SKM-1 (cell line): ENCODE measurements around the gene CLSTN1.
"Not testable (repeated sequence)": the region's sequence is repeated elsewhere in the genome, so short reads cannot be mapped to it uniquely, and the experiment has no call there.

Experiments used
- DNase-seq: peaks from one replicate; lab custom pipeline; 2025; ENCODE audit not compliant: unreplicated experiment; lab: John Stamatoyannopoulos, UW

Gene CLSTN1

DNA sequence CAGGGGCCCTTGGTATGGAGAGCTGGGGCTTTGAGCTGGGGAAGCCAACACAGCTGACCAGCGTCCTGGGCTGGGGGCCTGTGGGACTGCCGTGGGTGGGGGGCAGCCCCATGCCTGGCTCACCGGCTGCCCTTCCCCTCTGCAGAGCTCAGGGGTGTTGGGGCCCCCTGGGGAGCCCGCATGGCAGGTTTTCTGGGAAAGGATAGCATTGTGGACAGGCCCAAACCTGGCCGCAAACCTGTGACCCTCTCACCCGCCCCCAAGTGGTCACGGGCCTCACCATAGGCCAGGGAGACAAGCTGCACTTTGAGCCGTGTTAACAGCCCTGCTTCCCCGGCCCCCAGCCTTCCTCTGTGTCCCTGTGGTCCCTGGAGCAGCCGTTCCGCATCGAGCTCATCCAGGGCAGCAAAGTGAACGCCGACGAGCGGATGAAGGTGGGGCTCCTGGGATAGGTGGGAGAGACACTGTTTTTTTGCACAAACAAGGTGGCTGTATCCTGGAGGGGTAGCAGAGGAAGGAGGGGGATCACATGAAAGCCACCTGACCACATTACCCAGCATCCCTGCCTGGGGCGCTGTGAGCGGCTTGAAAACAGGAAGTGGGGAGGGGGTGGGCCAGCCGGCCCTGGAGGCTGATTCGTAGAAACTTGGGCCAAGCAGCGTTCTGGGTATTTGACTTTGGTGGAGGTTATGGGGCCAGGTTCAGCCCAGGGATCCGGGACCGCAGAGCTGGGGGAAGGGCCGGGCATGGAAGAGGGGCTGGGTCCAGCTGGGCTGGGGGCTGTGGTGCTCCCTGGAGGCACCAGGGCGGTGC is 106.4 kb downstream of the CLSTN1 start:
- DNase-seq, result no peak

DNA sequence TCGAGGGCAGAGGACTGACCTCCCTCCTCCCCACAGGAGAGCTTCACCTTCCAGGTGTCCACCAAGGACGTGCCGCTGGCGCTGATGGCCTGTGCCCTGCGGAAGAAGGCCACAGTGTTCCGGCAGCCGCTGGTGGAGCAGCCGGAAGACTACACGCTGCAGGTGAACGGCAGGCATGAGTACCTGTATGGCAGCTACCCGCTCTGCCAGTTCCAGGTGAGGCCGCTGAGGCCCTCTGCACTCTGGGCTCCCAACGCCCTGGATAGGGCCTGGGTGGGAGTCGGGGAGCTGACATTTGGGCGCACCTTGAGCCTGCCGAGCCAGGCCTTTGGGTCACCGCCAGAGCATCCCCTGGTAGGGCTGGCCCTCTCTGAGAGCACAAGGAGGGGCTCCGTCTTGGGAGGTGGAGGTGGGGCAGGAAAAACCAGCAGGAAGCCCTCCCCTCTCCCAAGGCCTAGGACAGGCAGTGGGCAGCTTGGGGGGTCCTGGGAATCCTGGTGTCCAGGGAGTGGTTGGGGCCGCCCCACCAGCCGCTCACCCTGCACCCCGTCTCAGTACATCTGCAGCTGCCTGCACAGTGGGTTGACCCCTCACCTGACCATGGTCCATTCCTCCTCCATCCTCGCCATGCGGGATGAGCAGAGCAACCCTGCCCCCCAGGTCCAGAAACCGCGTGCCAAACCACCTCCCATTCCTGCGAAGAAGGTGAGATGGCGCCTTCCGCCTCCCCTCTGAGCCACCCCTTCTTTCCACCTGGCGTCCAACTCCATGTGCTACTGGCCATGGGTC is 107.2 kb downstream of the CLSTN1 start:
- no peak for DNase-seq

DNA sequence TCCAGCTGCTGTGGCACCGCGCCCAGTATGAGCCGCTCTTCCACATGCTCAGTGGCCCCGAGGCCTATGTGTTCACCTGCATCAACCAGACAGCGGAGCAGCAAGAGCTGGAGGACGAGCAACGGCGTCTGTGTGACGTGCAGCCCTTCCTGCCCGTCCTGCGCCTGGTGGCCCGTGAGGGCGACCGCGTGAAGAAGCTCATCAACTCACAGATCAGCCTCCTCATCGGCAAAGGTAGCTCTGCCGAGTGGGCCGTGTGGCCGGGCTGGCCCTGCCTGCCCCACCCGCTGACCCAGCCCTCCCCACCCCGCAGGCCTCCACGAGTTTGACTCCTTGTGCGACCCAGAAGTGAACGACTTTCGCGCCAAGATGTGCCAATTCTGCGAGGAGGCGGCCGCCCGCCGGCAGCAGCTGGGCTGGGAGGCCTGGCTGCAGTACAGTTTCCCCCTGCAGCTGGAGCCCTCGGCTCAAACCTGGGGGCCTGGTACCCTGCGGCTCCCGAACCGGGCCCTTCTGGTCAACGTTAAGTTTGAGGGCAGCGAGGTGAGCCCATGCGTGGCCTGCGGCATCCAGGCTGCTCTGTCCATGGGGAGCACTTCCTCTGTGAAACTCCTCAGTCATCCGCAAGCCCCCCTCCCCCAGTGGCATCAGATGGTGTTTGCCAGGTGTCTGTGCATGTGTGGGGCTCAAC is 108.1 kb downstream of the CLSTN1 start:
- DNase-seq, result no peak

DNA sequence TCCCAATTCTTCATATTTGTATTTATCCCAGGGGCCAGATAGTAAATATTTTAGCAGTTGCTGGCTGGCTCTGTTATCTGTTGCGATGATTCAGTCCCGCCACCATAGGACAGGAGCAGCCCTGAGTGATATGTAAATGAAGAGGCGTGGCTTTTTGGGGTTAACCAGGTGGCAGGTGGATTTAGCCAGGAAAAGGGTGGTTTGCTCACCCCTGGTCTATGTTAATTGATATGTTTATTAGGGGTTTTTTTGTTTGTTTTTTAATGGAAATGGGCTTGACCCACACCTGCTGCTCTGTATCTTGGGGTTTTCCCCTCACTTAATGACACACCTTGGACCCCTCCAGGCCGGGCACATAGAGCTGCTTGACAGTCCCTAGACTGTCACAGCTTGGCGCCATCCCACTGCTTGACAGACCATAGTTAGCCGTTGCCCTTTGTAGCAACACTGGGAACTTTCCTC is 109.5 kb downstream of the CLSTN1 start:
- no peak for DNase-seq

DNA sequence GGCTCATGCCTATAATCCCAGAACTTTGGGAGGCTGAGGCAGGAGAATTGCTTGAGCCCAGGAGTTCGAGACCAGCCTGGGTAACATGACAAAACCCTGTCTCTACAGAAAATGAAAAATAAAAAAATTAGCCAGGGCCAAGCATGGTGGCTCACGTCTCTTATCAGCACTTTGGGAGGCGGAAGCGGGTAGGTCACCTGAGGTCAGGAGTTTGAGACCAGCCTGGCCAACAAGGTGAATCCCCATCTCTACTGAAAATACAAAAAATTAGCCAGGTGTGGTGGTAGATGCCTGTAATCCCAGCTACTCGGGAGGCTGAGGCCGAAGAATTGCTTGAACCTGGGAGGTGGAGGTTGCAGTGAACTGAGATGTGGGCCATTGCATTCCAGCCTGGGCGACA is 111.0 kb downstream of the CLSTN1 start:
- not testable (repeated sequence) for DNase-seq

DNA sequence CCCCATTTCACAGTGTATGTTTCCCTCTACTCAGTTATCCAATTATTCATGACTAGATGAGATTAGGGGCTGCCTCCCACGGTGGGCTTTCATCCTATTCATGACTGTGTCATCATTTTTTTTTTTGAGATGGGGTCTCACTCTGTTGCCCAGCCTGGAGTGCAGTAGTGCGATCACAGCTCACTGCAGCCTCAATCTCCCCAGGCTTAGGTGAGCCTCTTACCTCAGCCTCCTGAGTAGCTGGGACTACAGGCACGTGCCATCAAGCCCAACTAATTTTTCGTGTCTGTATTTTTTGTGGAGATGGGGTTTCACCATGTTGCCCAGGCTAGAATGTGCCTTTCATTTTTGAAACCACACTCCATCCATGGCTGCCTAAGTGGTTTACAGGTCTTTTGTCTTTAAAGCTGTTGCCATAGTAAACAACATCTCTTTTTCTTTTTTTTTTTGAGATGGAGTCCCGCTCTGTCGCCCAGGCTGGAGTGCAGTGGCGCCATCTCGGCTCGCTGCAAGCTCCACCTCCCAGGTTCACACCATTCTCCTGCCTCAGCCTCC is 112.2 kb downstream of the CLSTN1 start:
- DNase-seq, result no peak

DNA sequence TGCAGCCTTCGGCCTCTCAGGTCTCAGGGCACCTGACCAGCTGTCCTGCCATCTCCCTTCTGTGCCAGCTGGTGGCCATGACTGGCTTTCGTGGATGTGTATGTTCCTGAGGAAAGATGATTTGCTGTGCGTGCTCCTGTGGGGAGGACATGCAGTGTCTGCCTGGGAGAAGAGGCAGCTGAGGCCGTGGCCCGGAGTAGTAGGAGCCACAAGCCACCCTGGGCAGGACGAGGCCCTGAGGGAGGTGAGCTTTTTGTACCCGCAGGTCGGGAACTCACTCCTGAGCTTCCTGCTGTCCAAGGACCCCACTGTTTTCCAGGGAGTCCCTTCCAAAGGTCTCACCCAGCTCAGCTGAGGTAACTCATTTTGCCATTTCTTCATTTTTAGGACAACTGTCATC is 113.7 kb downstream of the CLSTN1 start:
- DNase-seq, result no peak

DNA sequence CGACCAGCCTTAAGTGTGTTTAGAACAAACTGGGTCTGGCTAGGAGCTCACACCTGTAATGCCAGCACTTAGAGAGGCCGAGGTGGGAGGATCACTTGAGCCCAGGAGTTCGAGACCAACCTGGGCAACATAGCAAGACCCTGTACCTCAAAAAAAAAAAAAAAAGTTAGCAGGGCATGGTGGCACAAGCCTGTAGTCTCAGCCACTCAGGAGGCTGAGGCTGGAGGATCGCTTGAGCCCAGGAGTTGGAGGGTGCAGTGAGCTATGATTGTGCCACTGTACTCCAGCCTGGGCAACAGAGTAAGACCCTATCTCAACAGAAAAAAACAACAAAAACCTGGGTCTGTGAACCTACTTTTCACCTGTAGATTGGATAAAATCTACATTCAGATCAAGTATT is 117.6 kb downstream of the CLSTN1 start:
- no peak for DNase-seq

DNA sequence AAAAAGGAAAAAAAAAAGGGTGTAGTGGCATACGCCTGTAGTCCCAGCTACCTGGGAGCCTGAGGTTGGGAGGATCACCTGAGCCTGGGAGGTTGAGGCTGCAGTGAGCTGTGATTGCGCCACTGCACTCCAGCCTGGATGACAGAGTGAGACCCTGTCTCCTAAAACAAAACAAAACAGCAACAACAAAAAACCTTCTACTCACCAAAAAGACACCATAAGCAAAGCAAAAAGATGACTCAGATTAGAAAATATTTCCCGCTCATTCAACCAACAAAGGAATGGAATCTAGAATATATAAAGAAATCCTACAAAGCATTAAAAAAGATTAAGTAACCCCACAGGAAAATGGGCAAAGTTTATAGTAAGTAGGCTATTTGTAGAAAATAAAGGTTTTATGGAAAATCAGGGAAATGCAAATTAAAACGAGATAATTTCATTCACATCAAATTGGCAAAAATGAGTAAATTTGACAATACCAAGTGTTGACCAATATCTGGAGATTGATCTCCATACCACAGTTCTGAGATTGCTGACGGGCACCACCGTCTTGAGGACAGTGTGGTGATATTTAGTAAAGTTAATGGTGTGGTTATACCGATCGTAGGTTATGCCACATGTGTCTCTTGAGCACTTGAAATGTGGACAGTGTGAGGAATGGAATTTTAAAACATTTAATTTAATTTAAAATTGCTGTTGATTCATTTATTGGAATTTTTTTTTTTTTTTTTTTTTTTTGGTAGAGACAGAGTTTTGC is 118.2 kb downstream of the CLSTN1 start:
- DNase-seq, result no peak

DNA sequence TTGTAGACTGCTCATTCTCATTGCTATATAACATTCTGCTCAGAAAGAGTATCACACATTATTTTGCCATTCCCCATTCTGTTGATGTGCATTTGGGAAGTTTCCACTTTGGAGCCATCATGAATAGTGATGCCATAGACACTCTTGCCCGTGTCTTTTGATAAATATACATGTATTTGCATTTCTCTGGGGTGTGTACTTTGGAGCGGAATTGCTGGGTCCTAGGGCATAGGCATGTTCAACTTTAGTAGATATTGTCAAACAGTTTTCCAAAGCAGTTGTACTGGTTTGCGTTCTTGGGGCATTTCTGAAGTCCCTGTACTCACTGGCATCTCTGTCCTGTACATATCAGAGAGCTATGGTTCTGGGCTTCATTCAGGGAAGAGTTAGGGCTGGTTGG is 120.1 kb downstream of the CLSTN1 start:
- DNase-seq, result no peak

DNA sequence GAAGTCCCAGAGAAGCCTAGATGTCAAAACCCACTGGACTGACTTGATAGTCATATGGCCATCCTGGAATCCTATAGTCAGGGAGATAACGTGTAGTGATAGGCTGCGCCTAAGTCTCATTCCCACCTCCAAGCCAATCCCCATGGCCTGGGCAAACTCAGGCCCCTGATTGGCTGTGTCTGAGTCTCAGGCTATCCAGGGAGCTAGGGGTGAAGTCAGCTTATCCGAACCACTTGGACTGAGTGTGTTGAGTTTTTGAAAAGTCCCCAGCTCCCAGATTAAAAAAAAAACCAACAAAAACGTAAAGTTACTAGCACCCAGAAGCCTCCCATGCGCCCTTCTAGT is 120.6 kb downstream of the CLSTN1 start:
- DNase-seq, result no peak

DNA sequence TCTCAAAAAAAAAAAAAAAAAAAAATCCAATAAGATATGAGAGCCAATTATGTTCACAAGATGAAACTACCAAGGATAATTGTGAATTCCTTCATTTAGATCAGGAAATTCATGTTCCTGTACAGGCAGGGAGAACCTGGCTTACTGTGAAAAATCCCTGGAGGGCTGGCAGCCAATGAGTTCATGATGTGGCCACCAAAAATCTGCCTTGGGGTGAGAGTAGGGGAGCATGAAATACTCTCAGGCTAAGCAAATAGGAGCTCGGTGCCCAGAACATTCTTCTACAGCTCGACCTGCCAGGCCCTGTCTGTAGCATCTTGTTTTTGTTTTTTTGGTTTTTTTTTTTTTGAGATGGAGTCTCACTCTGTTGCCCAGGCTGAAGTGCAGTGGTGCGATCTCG is 122.1 kb downstream of the CLSTN1 start:
- no peak for DNase-seq

DNA sequence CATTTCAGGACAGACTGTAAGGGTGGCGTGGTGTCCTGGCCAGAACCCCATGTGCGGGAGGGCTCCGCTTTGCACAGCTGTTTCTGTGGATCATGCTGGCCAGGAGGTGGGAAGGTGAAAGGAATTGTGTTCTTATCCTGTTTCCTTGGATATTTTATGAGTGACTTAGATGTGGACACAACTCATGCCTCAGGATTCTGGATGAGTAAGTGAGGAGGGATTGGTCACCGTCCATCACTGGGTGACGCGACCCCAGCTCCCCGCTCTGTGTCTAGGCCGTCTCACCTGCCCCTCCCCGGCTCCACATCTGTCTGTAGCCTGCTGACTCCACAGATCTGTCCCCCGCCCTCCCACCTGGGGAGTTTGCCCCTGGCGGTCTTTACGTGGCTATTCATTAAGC is 123.4 kb downstream of the CLSTN1 start:
- DNase-seq, result no peak

DNA sequence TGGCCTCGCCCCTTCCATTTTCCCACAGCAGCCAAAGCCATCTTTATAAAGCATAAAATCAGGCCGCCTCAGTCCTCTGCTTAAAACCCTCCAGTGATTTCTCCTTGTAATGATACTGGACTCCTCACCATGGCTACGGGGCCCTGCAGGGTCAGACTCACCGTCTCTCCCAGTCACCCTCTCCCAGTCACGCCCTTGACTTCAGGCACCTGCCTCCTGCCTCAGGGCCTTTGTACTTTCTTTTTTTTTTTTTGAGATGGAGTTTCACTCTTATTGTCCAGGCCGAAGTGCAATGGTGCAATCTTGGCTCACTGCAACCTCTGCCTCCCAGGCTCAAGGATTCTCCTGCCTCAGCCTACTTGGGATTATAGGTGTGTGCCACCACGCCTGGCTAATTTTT is 124.4 kb downstream of the CLSTN1 start:
- DNase-seq, result no peak

DNA sequence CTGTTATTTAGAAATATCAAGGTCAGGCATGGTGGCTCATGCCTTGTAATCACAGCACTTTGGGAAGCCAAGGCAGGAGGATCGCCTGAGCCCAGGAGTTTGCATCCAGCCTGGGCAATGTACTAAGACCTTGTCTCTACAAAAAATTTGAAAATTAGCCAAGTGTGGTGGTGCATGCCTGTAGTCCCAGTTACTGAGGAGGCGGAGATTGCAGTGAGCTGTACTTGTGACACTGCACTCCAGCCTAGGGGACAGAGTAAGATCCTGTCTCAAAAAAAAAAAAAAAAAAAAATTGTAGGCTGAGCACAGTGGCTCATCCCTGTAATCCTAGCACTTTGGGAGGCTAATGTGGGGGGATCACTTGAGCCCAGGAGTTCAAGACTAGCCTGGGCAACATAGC is 127.0 kb downstream of the CLSTN1 start:
- DNase-seq, result no peak

DNA sequence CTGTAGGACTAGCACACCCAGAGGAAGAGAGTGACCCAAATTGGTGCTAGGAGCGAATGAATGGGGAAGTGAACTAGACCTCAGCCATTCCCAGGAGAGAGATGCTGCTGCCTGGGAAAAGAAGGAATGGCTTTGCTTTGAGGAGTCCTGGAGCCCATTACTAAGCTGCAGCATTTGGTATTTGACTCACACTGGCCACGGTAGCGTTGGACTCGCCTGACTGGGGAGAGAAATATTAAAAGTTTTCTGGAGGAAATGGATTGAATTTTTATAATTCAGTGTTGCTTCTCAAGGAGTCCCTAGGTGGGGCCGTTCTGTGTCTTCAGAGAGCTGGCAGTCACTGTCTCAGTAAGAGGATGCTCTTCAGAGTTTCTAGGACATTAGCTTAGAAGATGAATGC is 132.1 kb downstream of the CLSTN1 start:
- DNase-seq, result no peak

DNA sequence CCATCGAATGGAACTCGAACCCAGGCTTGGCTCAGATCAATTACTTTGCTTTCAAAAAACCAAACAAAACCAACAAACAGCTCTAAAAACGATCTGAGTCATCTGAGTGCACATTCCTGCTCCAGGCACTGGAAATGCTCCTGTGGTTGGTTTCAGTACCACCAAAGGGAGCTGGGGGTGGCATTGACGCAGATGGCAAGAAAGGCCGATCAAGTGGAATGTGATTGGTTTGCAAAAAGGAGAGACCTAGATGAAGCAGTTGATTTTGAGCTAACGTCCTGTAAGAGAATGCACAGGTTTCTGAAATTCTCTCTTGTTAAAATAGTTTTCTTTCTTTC is 132.7 kb downstream of the CLSTN1 start:
- DNase-seq, result no peak

DNA sequence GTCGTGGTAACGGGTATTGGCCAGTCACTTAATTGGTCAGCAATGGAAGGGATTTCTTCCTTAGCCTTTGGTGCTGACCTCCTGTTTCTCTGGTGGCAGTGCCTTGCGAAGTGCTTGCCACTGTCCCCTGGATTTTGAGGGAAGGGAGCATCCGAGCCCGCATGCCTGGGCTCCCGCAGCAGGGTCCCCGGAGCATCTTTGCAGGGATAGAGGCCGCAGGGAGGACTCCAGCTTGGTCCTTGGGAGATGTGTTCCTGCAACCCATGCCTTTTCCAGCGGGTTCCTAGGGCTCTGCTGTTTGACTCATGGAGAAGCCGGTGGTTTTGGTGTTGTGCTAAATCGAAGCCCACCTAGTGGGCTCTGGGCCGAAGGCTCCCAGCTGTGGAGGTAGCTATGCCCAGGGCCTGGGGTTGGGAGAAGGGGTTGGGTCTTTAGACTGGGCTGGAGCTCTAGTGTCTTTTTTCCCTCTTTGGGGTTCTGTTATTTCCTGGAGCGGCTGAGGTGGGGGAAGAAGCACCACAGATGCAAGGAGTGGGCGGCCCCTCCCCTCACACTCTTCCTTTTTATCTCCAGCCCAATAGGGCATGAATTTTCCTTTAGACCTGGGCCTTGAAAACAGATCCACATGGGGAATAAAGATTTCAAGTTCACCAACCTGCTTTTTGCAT is 133.2 kb downstream of the CLSTN1 start:
- DNase-seq, result no peak

DNA sequence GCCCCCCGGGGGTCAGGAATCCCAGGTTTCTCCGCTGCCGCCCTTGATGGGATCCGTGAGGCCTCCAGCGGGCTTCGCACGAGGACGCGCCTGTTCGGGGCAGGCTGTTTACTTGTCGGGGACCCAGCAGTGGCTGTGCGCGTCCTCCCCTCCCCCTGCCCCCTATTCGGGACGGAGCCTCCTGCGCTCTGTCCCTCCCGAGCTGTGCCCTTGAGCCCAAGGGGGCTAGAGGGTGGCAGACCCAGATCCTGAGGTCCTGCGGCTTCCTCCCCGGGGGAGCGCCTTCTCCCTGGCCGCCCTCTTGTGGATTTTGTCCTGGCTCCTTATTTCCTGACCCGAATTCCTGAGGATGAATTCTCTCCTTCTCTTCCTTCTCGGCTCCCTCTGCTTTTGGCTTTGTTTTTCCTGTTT is 133.8 kb downstream of the CLSTN1 start:
- no peak for DNase-seq

DNA sequence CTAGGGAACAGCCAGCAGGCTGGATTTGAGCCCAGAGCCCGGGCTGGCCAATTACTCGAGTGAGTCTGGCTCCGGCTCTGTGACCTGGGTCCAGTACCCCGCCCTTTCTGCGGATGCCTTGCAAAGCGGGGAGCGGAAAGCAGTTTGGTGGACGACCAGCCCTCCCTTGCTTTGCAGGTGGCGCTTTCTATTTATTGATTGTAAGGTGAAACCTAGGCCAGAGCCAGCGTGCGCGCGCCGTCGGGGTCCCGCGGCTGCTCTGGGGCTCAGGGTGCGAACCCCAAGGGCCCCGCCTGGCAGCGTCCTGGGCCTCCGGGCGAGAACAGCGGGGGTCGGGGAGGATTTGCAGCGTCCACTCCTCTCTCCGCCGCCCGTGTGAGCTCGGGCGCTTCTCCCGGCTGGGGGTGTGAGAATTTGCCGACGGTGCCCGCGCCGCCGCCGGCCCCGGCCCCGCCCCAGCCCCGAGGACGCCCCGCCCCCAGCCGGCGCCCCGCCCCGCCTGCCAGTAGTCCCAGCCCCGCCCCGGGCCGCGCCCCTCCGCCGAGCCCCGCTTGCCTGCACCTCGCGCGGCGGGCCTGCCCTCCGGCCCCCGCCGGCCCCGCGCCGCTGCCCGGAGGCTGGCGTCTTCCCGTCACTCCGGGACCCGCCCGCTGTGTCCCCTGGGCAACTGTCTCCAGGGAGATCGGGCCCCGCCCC is 134.6 kb downstream of the CLSTN1 start:
- no peak for DNase-seq
